Coronary artery (tissue), 2 donors: ENCODE results near the gene ZDHHC11B.
"Not testable (repeated sequence)": the region's sequence is repeated elsewhere in the genome, so short reads cannot be mapped to it uniquely, and the experiment has no call there.

Experiments
- DNase-seq: peaks from one replicate; pipeline ENCODE4 v3.0.0-alpha.2; 2017; ENCODE audit warnings: low spot score
- H3K27ac ChIP-seq, 2 donors: fragments of 200-600 bp; sonication (generic); one replicate each; pipeline ENCODE4 v1.5.1; 2016 to 2019
- H3K4me3 ChIP-seq: fragments of 200-600 bp; sonication (generic); 2 replicates; pipeline ENCODE4 v1.5.1; 2016; ENCODE audit warnings: mild to moderate bottlenecking, moderate library complexity
- CTCF ChIP-seq: fragments of 200-600 bp; sonication (generic); IDR thresholded peaks from one replicate; pipeline ENCODE4 v1.5.1; 2019; ENCODE audit warnings: antibody characterized with exemption

Gene ZDHHC11B

DNA sequence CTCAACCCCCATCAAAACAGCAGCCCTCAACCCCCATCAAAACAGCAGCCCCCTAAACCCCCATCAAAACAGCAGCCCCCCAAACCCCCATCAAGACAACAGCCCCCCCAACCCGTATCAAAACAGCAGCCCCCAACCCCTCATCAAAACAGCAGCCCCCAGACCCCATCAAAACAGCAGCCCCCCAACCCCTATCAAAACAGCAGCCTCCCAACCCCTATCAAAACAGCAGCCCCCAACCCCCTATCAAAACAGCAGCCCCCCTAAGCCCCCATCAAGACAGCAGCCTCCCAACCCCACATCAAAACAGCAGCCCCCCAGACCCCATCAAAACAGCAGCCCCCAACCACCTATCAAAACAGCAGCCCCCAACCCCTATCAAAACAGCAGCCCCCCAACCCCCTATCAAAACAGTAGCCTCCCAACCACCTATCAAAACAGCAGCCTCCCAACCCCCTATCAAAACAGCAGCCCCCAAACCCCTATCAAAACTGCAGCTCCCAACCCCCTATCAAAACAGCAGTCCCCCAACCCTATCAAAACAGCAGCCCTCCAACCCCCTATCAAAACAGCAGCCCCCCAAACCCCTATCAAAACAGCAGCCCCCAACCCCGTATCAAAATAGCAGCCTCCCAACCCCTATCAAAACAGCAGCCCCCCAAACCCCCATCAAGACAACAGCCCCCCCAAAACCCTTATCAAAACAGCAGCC, 92.6 kb downstream of the ZDHHC11B start:
- H3K4me3 ChIP-seq, result peak overlapping the region; percentile 94

GRCh38 chr5:691049-691448, 93.5 kb downstream of the ZDHHC11B start:
- H3K4me3 ChIP-seq, result peak overlapping the region; percentile 59
- peak overlapping the region in 1 of 2 donors; percentile 28 for H3K27ac ChIP-seq
- DNase-seq, result not testable (repeated sequence)

More for the DNA sequence above, 92.6 kb downstream of the ZDHHC11B start:
- DNase-seq, result peak; percentile 54
- no peak for TF ChIP-seq CTCF
- no peak overlapping the region for H3K27ac ChIP-seq

GRCh38 chr5:690293-690692, 94.2 kb downstream of the ZDHHC11B start:
- not testable (repeated sequence) for DNase-seq, H3K4me3 ChIP-seq, H3K27ac ChIP-seq

DNA sequence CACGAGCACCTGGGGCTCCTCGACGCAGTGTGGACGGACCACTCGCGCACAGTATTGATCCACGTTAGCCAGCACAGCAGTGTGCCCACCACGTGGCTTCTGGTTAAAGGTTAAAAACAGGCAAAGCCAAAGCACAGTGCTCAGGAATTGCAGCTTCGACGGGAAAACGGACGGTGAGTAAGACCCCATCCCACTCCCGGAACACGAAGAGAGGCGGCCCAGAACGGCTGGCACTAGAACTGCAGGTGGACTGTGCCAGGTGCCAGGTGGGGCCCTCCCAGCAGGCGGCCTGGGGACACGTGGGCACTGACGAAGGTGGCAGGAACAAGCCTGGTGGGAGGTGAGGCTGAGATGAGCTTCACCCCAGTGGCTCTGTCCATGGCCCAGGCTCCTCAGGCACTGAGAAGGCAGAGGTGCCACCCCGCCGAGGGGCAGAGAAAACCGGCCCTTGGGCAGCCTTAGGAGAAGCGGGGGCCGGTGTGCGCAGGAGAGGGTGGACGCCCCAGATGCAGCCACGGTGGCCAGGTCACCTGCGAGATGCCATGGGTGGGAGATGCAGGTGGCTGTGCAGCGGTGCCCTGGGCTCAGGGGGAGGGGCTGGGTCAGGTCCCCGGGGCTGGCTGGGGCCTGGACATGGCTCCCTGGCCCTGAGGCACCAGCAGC, 96.0 kb downstream of the ZDHHC11B start:
- not testable (repeated sequence) for H3K27ac ChIP-seq, H3K4me3 ChIP-seq
- peak; percentile 68 for DNase-seq

DNA sequence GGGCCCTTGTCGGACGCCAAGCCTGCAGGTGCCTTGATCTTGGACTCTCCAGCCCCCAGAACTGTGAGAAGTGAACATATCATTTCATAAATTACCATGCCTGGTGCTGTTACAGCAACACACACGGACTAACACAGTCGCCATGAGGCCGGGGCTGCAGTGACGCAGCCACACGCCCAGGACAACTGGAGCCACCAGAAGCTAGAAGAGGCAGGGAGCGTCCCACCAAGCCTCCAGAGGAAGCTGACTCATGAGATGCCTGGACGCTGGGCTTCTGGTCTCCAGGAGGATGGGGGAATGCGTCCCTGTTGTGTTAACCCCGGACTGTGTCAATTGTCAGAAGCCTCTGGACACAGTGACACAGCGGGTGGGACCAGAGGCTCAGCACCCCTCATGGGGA, 97.6 kb downstream of the ZDHHC11B start:
- not testable (repeated sequence) for H3K4me3 ChIP-seq, H3K27ac ChIP-seq
- DNase-seq, result peak; percentile 63

DNA sequence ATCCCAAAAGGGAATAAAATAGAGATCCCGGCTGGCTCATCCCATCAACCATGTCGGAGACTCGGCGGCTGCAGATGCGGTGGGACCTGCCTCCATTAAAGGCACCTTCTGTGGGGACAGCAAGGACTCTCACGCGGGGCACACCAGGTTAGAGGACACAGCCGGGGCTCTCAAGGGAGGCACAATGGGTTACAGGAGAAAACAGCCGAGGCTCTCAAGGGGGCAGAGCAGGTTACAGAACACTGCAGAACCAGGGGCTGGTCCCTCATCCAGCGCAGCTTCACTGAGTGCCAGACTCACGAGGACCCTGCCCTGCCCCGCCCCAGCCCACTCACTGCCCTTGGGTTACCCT, 98.4 kb downstream of the ZDHHC11B start:
- H3K27ac ChIP-seq, DNase-seq, H3K4me3 ChIP-seq: not testable (repeated sequence)

GRCh38 chr5:685262-686171, 99.0 kb downstream of the ZDHHC11B start:
- no peak for TF ChIP-seq CTCF
- H3K4me3 ChIP-seq, result no peak overlapping the region
- no peak overlapping the region for H3K27ac ChIP-seq

GRCh38 chr5:684751-685216, 99.7 kb downstream of the ZDHHC11B start:
- Histone ChIP-seq H3K27ac (no peak overlapping the region), H3K4me3 (no peak overlapping the region)
- DNase-seq, result peak; percentile 67
- no peak for TF ChIP-seq CTCF

More at GRCh38 chr5:685262-686171, 99.0 kb downstream of the ZDHHC11B start:
- DNase-seq, result peak; percentile 67

GRCh38 chr5:683551-684481, 100.7 kb downstream of the ZDHHC11B start:
- TF ChIP-seq CTCF, result no peak
- H3K4me3 ChIP-seq, result no peak overlapping the region
- no peak overlapping the region for H3K27ac ChIP-seq
- DNase-seq, result peak; percentile 72

DNA sequence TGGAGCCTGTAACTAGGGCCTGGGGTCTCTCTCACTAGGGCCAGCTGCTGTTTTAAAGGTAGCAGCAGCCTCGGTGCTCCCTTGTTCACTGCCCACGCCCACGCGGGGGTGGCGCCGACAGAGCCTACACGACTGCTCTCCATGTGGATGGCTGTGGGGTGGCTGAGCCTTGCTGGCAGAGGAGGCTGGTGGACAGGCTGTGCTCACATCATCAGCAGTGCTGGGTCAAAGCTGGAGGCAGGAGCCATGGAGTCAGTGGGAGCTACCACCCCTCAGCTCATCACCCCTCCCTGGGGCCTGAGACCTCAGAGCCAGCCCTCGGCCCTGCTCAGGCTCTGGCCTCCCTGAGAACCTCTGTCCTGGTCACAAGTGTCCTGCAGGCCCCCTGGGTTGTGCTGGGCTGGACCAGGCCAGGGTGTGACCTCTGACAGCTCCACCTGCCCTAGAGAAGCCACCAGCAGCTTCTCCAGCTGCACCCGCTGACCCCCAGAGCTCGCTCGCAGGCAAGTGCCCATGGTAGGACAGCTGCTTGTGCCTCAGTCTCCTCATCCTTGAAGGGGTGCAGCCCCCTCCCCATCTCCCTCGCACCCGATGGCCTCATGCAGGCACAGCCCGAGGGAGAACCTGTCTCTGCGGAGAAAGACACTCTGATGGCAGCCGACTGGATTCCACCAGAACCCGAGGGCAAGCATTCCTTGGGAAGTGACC, 101.7 kb downstream of the ZDHHC11B start:
- H3K27ac ChIP-seq, H3K4me3 ChIP-seq: not testable (repeated sequence)
- DNase-seq, result peak; percentile 66

DNA sequence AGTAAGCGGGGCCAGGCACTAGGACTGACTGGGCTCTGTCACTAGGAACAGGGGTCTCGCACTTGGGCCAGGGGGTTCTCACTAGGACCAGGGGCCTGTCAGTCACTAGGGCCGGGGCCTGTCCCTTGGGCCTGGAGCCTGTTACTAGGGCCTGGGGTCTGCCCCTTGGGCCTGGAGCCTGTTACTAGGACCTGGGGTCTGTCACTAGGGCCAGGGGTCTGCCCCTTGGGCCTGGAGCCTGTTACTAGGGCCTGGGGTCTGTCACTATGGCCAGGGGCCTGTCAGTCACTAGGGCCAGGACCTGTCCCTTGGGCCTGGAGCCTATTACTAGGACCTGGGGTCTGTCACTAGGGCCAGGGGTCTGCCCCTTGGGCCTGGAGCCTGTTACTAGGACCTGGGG, 102.3 kb downstream of the ZDHHC11B start:
- H3K4me3 ChIP-seq, DNase-seq, H3K27ac ChIP-seq: not testable (repeated sequence)
